SU-DHL-6 (cell line): ENCODE results near the gene RIMBP2.

ENCODE experiments used
- H2AFZ ChIP-seq: fragments of 200-600 bp; sonication (generic); 2 replicates; pipeline ENCODE4 v1.6.1; 2014; ENCODE audit warnings: low read depth, mild to moderate bottlenecking, moderate library complexity, mixed read lengths, antibody characterized with exemption, low read length; ENCODE audit not compliant: severe bottlenecking
- H3F3A ChIP-seq: fragments of 200-600 bp; shearing (Covaris generic); 2 replicates; pipeline ENCODE4 v1.6.0; 2016; ENCODE audit warnings: antibody characterized with exemption, mild to moderate bottlenecking; ENCODE audit not compliant: insufficient read depth
- H3K27ac ChIP-seq: fragments of 200-600 bp; sonication (generic); 2 replicates; pipeline ENCODE4 v1.5.1; 2016; ENCODE audit warnings: low read depth, mild to moderate bottlenecking, low read length, moderate library complexity, mixed read lengths
- H3K27me3 ChIP-seq: fragments of 200-600 bp; sonication (generic), shearing (Covaris generic); 2 replicates; pipeline ENCODE4 v1.6.0; 2014; ENCODE audit warnings: mild to moderate bottlenecking, low read length
- H3K36me3 ChIP-seq: fragments of 200-600 bp; sonication (generic); 2 replicates; pipeline ENCODE4 v1.6.1; 2014; ENCODE audit warnings: mild to moderate bottlenecking, low read length, mixed read lengths
- H3K4me2 ChIP-seq: fragments of 300-600, 200-600 bp; shearing (Covaris generic), sonication (generic); 2 replicates; pipeline ENCODE4 v1.6.0; 2014; ENCODE audit warnings: low read length, low read depth, mild to moderate bottlenecking; ENCODE audit not compliant: poor library complexity, severe bottlenecking
- H3K4me3 ChIP-seq: fragments of 200-600 bp; sonication (generic); 2 replicates; pipeline ENCODE4 v1.5.1; 2014; ENCODE audit warnings: antibody characterized with exemption, low read length, mild to moderate bottlenecking, mixed read lengths; ENCODE audit not compliant: insufficient read depth, poor library complexity, severe bottlenecking
- H3K79me2 ChIP-seq: fragments of 200-600 bp; sonication (generic); 2 replicates; pipeline ENCODE4 v1.6.1; 2014; ENCODE audit warnings: mild to moderate bottlenecking, low read length, moderate library complexity; ENCODE audit not compliant: insufficient read depth
- H3K9ac ChIP-seq: fragments of 200-600 bp; sonication (generic); 2 replicates; pipeline ENCODE4 v1.7.0; 2014; ENCODE audit warnings: mild to moderate bottlenecking, low read length
- H3K9me2 ChIP-seq: fragments of 200-600 bp; sonication (generic); replicated peaks from 2 replicates; pipeline ENCODE4 v1.6.1; 2014; ENCODE audit warnings: low read length; ENCODE audit not compliant: insufficient read depth
- H3K9me3 ChIP-seq: fragments of 200-600 bp; sonication (generic); 2 replicates; pipeline ENCODE4 v1.6.1; 2014; ENCODE audit warnings: low read length, mixed read lengths; ENCODE audit not compliant: insufficient read depth
- H4K20me1 ChIP-seq: fragments of 200-600 bp; sonication (generic); 2 replicates; pipeline ENCODE4 v1.6.1; 2014; ENCODE audit warnings: low read depth, mild to moderate bottlenecking, antibody characterized with exemption, low read length, moderate library complexity, mixed read lengths
- CTCF ChIP-seq: fragments of 200-600 bp; sonication (generic); IDR thresholded peaks from one replicate; pipeline ENCODE4 v1.5.1; 2017; ENCODE audit warnings: antibody characterized with exemption, mild to moderate bottlenecking, low read length, moderate library complexity; ENCODE audit not compliant: insufficient read depth, poor library complexity, severe bottlenecking
- EZH2phosphoT487 ChIP-seq: fragments of 200-600 bp; sonication (generic), shearing (Covaris generic); conservative IDR thresholded peaks from 2 replicates; pipeline ENCODE4 v1.6.1; 2018; ENCODE audit warnings: mild to moderate bottlenecking, antibody characterized with exemption, low read length, moderate library complexity, mixed read lengths

The RIMBP2 gene

GRCh38 chr12:130571089-130571488 lies 145.0 kb downstream of the RIMBP2 start:
- Histone ChIP-seq H3K9ac (no peak overlapping the region), H2AFZ (no peak overlapping the region), H3K4me2 (no peak overlapping the region), H3K27ac (no peak overlapping the region), H3K4me3 (no peak overlapping the region), H4K20me1 (no peaks in the 10 kb centered on the region), H3K9me3 (no peaks in the 10 kb centered on the region), H3K9me2 (no peaks in the 10 kb centered on the region), H3F3A (no peaks in the 10 kb centered on the region), H3K36me3 (no peaks in the 10 kb centered on the region), H3K27me3 (no peaks in the 10 kb centered on the region), H3K79me2 (no peaks in the 10 kb centered on the region)
- TF ChIP-seq EZH2phosphoT487 (no peak), CTCF (no peak)

GRCh38 chr12:130569521-130569920 lies 146.6 kb downstream of the RIMBP2 start:
- no peaks in the 10 kb centered on the region for H3K36me3 ChIP-seq
- H2AFZ ChIP-seq: no peak overlapping the region
- no peak overlapping the region for H3K4me3 ChIP-seq
- no peak for TF ChIP-seq CTCF
- no peaks in the 10 kb centered on the region for H3K27me3 ChIP-seq
- no peak overlapping the region for H3K4me2 ChIP-seq
- H3F3A ChIP-seq: no peaks in the 10 kb centered on the region
- no peaks in the 10 kb centered on the region for H3K9me2 ChIP-seq
- no peaks in the 10 kb centered on the region for H3K9me3 ChIP-seq
- H3K79me2 ChIP-seq: no peaks in the 10 kb centered on the region
- no peak overlapping the region for H3K9ac ChIP-seq
- H3K27ac ChIP-seq: no peak overlapping the region
- H4K20me1 ChIP-seq: no peaks in the 10 kb centered on the region

GRCh38 chr12:130568501-130568900 lies 147.6 kb downstream of the RIMBP2 start:
- H3K9me2 ChIP-seq: no peaks in the 10 kb centered on the region
- no peak overlapping the region for H2AFZ ChIP-seq
- H3K27ac ChIP-seq: no peak overlapping the region
- TF ChIP-seq CTCF: no peak
- TF ChIP-seq EZH2phosphoT487: no peak
- no peaks in the 10 kb centered on the region for H4K20me1 ChIP-seq
- no peaks in the 10 kb centered on the region for H3K36me3 ChIP-seq
- no peaks in the 10 kb centered on the region for H3K79me2 ChIP-seq
- H3F3A ChIP-seq: no peaks in the 10 kb centered on the region
- no peaks in the 10 kb centered on the region for H3K9me3 ChIP-seq
- no peak overlapping the region for H3K4me3 ChIP-seq
- no peak overlapping the region for H3K9ac ChIP-seq
- no peak overlapping the region for H3K4me2 ChIP-seq
- H3K27me3 ChIP-seq: no peaks in the 10 kb centered on the region

GRCh38 chr12:130568041-130568440 lies 148.1 kb downstream of the RIMBP2 start:
- no peaks in the 10 kb centered on the region for H4K20me1 ChIP-seq
- H3K4me2 ChIP-seq: no peak overlapping the region
- no peaks in the 10 kb centered on the region for H3F3A ChIP-seq
- H3K79me2 ChIP-seq: no peaks in the 10 kb centered on the region
- H3K27ac ChIP-seq: no peak overlapping the region
- no peak overlapping the region for H3K4me3 ChIP-seq
- H3K27me3 ChIP-seq: no peaks in the 10 kb centered on the region
- H3K36me3 ChIP-seq: no peaks in the 10 kb centered on the region
- H3K9ac ChIP-seq: no peak overlapping the region
- no peaks in the 10 kb centered on the region for H3K9me2 ChIP-seq
- no peak overlapping the region for H2AFZ ChIP-seq
- no peaks in the 10 kb centered on the region for H3K9me3 ChIP-seq
- TF ChIP-seq CTCF (no peak), EZH2phosphoT487 (no peak)
